WI38 (cell line): ENCODE results near the gene MUC2.

Source experiments
- H3K4me3 ChIP-seq: 2 replicates; pipeline ENCODE4 v1.5.1; 2011; ENCODE audit warnings: low read depth, mild to moderate bottlenecking, control low read depth, low read length
- TF ChIP-seq, protein P1 (sequence below): IDR thresholded peaks from 2 replicates; pipeline ENCODE4 v1.5.1; 2012; ENCODE audit warnings: low read depth, mild to moderate bottlenecking, control low read depth, low read length

The MUC2 gene

DNA sequence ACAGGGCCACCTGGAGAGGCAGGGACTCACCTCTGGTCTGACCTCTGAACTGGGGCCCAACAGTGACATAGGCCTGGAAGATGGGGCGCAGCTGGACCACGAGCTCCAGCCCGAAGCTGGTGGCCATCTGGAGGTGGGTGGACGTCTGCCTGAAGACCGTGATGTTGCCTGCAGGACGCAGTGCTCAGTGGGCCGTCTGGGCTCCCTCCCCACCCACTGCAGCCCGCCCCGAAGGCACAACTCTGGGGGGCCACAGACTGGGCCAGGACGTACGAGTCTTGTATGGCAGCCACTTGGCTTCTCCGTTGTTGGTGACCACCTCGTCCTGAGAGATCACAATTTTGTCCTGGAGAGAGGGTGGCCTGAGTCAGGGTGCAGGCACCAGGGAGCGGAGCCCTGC, 46.1 kb upstream of the MUC2 start:
- TF ChIP-seq, protein P1, sequence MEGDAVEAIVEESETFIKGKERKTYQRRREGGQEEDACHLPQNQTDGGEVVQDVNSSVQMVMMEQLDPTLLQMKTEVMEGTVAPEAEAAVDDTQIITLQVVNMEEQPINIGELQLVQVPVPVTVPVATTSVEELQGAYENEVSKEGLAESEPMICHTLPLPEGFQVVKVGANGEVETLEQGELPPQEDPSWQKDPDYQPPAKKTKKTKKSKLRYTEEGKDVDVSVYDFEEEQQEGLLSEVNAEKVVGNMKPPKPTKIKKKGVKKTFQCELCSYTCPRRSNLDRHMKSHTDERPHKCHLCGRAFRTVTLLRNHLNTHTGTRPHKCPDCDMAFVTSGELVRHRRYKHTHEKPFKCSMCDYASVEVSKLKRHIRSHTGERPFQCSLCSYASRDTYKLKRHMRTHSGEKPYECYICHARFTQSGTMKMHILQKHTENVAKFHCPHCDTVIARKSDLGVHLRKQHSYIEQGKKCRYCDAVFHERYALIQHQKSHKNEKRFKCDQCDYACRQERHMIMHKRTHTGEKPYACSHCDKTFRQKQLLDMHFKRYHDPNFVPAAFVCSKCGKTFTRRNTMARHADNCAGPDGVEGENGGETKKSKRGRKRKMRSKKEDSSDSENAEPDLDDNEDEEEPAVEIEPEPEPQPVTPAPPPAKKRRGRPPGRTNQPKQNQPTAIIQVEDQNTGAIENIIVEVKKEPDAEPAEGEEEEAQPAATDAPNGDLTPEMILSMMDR = no peak
- no peak overlapping the region for H3K4me3 ChIP-seq

DNA sequence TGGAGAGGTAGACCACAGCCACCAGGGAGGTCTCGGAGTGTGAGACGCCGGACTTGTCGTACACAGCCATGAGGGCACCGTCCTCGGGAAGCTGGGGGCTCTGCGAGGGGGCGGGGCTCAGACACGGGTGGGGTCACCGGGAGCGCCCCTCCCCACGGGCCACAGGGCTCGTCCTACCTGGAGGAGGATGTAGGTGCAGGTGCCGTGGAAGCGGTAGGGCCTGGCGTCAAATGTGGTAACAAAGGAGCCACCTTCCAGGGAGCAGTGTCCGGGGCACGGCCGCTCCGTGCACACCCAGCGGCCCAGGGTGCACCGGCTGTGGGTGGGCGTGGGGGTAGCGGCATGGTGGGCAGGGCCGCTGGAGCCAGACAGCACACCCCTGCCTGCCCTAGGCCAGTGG, 45.6 kb upstream of the MUC2 start:
- TF ChIP-seq, protein P1 = no peak
- no peak overlapping the region for H3K4me3 ChIP-seq

DNA sequence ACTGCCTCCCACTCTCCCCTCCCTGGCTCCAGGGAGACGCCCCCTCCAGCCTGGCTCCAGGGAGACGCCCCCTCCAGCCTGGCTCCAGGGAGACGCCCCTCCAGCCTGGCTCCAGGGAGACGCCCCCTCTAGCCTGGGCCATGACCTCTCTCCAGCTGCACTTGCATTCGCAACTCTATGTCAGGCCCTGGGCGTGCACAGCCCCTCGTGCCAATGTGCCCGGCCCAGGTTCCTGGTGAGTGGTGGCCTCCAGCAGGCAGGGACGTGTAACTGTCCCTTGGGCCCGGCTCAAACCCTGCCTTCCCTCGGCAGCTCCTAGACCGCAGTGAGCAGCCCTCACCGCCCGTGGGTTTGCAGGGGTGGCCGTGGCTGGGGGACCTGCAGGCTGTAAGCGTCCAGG, 45.0 kb upstream of the MUC2 start:
- TF ChIP-seq, protein P1 = no peak
- H3K4me3 ChIP-seq = no peak overlapping the region

DNA sequence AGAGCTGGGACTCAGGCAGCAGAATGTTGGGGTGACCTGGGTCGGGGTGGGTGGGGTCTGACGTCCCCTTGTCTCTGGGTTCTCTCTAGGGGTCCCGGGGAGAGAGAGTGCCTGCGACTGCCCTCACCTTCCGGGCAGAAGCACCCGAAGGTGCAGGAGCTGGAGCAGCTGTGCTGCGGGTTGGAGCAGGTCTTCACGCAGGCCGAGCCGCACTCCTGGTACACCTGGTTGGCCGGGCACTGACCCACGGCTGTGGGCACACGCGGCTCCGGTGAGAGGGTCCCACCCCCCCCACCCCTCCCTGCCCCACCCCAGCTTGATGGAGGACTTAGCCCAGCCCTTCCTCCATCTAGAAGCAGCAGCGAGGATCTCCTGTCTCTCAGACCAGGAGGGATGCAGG, 44.6 kb upstream of the MUC2 start:
- TF ChIP-seq, protein P1 = no peak

GRCh38 chr11:1030556-1030955, 44.1 kb upstream of the MUC2 start:
- no peak overlapping the region for H3K4me3 ChIP-seq
- TF ChIP-seq, protein P1 = no peak

More for the DNA sequence above, 44.6 kb upstream of the MUC2 start:
- no peak overlapping the region for H3K4me3 ChIP-seq

DNA sequence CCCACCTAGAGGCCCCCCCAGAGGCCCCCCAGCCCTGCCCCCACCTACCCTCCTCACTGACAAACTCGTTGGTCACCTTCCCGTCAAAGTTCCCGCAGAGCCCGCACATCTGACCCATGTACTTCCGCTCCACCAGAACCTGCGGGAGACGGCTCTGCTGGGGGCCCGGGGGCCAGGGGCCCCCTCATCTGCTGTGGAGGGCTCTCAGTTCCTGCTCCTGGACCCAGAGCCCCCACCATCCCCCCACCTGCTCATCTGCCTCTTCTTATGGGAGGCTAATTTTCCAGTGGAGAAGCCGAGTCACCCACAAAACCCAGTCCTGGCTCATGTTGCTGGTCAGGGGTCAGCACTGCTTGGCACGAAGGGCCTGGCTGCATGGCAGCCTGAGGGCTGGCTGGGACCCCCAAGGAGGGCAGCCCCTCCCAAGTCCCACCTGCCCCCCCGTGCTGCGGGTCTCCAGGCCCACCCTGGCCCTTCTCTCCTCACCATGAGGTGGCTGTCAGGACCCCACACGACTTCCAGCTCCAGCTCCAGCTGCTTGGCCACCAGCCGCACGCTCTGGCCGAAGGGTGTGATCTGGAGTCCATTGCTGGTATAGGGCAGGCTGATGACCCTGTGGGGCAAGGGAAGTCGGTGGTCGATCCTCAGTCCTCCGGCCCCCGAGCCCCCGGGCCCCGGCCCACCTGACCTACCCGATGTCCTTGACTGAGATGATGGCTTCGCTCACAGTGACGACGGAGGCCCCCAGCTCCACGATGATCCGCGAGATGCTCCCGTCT, 43.4 kb upstream of the MUC2 start:
- TF ChIP-seq, protein P1 = no peak
- H3K4me3 ChIP-seq = no peak overlapping the region

DNA sequence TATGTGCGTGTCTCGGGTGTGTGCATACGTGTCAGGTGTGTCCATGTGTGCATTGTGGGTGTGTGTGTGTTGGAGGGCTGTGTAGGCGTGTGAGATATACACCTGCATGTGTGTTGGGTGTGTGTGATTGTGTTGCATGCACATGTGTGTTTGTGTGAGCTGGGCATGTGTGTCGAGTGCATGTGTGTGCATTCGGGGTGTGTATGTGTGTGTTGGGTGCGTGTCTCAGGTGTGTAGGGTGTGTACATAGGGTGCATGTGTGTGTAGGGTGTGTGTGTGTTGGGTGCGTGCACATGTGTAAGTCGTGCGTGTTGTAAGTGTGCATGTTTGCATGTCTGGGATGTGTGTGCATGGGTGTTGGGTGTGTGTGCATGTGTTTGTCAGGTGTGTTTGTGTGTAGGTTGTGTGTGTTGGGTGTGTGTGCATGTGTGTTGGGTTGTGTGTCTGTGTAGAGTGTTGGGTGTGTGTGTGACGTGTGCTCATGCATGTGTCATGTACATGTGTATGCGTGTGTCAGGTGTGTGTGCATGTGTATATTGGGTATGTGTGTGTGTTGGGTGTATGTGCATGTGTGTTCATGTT, 42.3 kb upstream of the MUC2 start:
- TF ChIP-seq, protein P1 = no peak

More for the DNA sequence above, 42.3 kb upstream of the MUC2 start:
- H3K4me3 ChIP-seq = no peak overlapping the region
